ENCODE results near the gene RHOA.
"Not testable (repeated sequence)": the region's sequence is repeated elsewhere in the genome, so short reads cannot be mapped to it uniquely, and the experiment has no call there.

DNA sequence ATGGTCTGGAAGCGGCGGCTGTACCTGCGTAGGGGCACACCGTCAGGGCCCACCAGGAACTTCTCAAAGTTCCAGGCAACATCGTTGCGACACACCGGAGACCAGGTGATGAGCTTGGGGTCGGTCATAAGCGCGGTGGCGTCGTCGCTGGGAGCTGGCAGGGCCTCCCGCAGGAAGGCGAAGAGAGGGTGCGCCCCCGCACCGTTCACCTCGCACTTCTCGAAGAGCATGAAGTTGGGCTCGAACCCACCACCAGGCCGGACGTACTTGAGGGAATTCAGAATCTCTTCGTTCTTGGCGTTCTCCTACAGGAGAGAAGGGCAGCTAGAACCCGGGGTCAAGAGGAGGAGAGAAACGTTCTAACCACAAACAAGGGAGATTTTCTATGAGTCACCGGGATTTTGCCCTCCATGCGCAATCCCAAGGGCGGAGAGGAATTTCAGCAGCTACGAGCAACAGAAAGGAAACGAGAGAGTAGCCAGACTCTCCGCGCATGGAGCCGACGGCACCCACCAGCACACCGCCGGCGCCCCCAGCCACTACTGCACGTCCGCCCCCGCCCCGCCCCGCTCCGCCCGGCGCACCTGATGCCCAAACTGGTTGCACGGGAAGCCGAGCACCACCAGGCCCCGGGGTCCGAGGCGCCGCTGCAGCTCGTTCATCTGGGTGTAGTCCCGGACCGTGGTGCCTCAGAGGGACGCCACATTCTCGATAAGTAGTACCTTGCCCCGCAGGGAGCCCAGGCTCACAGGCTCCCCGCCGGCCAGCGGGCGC is 54.1 kb downstream of the RHOA start:
- TF ChIP-seq CTCF (IDR thresholded peaks at IDR 0.05; ENCODE audit: insufficient read depth, low read depth, low read length); EZH2 (IDR thresholded peaks at IDR 0.05; ENCODE audit: insufficient read depth, low read length): not testable (repeated sequence)

Measured in astrocyte (in vitro differentiated cells and primary cell).